DMS53 treated with DMSO at 0.1 percent for 48 hours (cell line): ENCODE data around the gene CBFA2T3.
"Not testable (repeated sequence)": the region's sequence is repeated elsewhere in the genome, so short reads cannot be mapped to it uniquely, and the experiment has no call there.

ENCODE experiments used
- DNase-seq: peaks from one replicate; lab custom pipeline; 2025; ENCODE audit not compliant: unreplicated experiment; lab: John Stamatoyannopoulos, UW

The CBFA2T3 gene

DNA sequence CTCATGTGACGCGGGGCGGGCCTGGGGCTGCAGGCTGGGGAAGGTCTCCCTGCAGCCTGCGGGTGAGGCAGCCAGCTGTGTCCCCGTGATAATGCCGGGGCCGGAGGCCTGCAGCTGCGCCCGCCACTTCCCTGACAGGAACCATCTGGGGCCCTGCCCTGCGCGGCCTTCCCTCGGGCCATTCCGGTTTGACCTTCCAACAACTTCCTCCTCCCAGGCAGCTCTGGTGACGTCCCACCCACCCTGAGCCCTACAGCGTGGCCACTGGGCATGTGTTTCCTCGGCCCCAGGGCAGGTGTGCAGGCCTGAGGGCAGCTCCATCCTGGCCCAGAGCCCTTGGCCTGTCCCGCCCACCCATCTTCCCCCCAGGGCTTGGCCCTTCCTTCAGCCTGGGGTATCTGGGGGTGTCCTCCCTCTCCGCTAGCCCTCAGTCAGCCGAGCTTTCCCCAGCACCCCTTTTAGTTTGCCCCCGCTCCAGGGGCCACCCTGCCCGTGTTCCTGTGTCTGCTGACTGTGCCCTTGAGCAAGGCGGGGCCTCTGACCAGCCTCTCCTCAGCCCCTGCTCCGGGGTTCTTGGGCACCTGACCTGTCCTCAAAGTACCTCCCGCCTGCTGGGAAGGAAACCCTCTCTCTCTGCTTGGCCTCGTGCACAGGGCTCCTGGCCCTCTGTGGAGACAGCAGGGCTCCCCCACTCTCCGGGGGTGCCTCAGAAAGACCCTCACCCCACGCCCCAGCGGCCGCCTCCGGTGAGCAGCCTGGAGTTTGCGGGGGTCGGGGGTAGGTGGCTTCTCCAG is at the start of gene CBFA2T3:
Gene CBFA2T3, minus strand, starts transcription at position 190 of the 794 bp plus-strand sequence. CDS start 400 bp downstream, outside the sequence.
- DNase-seq = no peak

DNA sequence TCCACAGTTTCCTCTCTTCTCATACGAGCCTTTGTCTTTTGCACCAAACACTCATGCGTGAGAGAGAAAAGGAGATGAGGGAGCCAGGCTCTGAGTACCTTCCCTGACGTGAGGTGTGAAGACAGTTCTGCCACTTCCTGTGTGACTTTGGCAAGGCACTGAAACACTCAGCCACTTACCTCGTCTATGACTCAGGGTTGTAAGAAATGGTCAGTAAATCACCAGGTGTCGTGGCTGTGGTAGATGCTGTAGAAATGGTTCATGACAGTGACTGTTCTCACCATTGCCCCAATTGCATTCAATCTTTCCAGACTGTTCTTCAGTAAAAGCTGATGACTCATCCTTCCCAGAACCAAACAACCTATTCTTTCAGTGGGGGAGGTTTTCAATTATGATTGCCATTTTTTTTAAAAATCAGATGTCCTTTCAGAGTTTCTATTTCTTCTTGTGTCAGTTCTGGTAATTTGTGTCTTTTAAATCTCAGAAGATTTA is 49.2 kb upstream of the CBFA2T3 start:
- DNase-seq = no peak

DNA sequence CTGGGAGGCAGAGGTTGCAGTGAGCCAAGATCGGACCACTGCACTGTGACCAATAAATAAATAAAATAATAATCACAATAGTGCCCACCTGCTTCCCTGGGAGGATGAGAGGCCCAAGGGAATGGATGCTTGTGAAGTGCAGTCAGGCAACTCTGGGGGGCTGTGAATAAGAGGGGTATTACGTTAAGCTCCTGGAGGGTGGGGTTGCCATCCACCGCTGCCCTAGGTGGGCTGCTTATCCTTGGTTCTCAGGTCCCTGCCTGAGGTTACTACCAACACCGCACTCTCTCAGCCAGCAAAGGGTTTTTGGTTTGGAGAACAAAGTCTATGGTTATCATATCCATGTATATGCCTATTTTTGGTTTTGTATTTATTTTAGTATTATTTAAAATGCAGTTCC is 48.6 kb upstream of the CBFA2T3 start:
- DNase-seq = no peak

DNA sequence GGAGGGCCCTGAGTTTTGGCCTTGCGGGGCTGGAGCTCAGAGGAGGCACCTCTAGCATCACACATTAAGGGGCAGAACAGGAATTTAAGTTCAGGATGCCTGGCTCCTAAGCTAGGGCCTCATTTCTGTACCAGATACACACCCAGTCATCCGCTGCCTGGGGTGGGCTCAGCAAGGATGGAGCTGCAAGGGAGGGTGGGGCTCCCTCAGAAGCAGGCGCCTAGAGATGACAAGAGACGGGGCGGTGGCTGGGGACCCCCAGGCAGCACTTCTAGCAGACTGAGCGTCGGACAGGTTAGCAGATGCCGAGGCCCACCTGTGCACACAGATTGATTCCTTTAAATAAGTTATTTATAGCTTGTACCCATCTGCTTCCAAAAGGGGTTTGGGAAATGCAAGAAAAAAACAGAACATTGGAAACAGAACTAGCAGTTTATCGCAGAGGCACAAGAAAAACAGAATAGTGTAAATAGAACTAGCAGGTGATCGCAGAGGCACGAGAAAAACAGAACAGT is 47.6 kb upstream of the CBFA2T3 start:
- DNase-seq = no peak

DNA sequence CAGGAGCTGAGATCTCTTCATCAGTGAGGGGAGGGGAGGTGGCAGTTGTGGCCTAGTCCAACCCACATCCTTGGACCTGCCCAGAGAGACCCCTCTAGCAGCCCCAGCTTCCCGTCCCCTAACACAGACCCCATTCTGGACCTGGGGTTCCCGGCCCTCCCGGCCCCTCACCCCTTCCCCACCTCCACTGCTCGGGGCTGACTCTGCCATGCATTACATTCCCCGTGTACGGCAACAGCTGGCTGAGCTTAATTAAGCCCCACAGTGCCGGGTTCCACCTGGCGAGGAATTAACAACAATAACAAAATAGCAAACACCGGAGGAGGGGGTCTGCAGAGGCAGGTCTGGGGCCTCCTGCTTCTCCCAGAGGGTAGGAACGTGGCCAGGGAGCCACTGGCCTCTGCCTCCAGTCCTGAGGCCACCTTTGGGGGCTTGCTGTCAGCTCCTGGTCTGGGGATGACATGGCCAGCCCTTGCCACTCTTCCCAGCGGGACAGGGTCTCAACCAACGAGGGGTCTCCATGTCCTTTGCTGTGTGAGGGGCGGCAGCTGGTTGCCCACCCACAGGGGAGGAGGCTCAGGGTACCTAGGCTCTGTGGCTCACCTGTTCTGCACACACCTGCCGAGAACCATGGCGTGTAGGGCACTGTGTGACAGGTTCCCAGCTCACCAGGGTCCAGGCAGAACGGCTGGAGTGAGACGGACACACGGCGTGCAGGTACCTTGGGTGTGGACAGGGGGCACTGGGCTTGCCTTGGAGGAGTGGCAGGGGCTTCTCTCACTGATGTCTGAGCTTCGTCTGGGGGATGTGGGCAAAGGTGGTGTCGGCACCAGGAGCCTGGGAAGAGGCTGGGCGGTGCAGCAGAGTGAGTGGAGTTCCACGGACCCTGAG is 46.9 kb upstream of the CBFA2T3 start:
- no peak for DNase-seq

DNA sequence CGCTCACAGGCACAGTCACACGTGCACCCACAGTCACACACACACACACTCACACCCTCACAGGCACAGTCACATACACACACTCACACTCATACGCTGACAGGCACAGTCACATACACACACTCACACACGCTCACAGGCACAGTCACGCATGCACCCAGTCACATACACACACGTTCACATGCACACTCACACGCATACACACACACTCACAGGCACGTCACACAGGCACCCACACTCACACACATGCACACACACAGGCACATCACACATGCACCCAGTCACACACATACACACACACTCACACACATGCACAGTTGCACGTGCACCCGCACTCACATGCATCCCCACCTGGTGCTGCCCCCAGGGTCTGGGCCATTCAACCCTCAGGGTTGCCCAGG is 46.1 kb upstream of the CBFA2T3 start:
- no peak for DNase-seq

DNA sequence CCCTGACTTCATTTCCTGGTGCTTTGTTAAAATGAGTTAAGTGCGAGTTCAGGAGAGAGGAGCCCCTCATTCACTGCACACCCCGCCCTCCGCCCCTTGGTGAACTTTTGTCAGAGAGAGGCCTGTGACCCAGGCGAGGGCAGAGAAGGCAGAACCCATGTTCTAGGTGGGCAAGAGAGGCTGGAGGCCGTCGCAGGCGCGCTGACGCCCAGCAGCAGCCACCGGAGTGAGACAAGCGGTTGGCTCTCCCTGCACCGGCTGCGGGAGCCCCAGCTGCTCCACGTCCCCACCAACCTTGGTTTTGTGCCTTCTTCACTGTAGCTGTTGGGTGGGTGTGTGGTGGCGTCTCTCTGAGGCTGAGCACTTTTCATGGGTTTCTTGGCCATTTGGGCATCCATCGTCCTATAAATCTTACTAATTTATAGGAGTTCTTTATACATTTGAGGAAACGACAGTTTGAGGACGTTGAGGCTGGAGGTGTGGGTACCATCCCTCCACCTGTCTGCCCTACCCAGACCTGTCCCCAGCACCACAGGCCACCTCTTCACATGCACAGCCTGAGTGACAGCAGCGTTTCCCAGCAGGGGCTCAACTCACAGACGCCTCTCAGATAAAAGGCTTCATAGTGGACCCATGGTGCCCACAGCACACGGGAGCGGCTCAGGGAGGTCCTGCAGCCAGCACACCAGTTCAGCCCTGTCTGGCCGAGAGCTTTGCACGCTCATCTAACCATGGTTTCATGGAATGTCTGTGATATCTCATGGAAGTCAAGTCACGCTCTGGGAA is 45.2 kb upstream of the CBFA2T3 start:
- no peak for DNase-seq

DNA sequence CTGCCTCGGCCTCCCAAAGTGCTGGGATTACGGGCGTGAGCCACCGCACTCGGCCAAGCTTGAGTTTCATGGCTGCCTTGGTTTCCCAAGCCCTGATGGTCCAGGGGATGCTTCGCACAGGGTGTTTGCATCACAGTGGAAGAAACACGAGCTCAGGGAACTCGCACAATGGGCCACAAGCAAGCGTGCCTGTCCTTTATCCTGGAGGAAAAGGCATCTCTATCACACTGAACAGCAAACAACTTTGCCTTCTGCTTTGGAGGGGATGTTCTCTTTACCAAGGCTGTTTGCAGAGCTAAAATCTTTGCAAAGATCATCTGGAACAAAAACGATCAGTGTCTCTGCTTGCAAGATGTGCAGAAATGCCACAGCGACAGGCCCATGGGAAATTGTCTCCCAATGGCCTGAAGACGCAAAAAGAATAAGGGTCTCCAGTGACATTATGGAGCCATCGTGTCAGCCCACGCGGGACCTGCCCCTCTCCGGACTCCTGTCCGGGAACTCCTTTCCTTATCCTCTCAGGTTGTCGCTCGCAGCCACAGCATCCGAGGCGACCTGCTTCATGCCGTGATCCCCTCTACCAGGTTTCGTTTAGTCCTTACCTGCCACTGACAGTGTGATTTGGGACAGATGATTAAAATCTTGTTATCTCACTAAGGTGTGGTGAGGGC is 44.1 kb upstream of the CBFA2T3 start:
- DNase-seq = no peak

DNA sequence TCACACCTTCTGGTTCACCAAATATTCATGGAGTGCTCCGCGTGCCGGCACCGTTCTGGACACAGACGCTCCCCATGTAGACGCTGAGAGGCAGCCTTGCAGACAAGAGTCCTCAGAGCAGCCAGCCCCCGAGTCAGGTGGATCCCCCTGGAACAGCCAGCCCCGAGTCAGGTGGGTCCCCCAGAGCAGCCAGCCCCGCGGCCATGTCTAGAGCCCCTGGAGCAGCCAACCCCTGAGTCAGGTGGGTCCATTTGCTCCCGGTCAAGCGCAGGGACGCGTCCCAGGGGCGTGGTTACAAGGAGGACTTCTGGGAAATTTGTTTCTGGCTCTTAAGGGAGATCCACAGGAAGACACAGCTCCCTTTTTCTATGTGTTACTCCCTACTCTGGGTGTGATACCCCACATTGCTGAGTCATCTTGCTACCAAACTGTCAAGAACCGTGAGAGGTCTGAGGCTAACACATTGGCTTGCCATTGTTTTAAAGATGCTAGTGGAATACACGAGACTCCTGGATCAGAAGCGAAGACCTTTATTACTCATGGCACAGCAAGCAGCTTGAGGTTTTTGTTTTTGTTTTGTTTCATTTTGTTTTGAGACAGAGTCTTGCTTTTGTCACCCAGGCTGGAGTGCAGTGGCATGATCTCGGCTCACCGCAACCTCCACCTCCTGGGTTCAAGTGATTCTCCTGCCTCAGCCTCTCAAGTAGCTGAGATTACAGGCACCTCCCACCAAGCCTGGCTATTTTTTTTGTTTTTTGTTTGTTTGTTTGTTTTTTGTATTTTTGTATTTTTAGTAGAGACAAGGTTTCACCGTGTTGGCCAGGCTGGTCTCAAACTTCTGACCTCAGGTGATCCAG is 43.3 kb upstream of the CBFA2T3 start:
- DNase-seq = no peak

DNA sequence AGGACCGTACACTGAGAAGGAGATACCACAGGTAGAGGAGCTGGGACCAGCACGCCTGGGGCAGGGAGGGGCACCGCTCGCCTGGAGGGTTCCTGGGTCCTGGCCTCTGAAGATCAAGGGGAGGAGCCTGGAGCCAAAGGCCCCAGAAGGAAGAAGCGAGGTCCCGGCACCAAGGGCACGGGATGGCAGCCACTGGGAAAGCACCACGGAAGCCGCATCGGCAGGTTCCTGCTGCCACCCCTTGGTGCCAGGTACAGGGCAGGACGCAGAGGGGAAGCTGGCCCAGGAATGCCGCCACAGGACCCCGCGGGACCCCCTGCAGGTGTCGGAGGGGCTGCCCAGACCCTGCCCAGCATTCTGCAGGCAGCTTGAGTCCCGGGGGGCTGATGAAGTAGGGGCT is 42.5 kb upstream of the CBFA2T3 start:
- DNase-seq = no peak

DNA sequence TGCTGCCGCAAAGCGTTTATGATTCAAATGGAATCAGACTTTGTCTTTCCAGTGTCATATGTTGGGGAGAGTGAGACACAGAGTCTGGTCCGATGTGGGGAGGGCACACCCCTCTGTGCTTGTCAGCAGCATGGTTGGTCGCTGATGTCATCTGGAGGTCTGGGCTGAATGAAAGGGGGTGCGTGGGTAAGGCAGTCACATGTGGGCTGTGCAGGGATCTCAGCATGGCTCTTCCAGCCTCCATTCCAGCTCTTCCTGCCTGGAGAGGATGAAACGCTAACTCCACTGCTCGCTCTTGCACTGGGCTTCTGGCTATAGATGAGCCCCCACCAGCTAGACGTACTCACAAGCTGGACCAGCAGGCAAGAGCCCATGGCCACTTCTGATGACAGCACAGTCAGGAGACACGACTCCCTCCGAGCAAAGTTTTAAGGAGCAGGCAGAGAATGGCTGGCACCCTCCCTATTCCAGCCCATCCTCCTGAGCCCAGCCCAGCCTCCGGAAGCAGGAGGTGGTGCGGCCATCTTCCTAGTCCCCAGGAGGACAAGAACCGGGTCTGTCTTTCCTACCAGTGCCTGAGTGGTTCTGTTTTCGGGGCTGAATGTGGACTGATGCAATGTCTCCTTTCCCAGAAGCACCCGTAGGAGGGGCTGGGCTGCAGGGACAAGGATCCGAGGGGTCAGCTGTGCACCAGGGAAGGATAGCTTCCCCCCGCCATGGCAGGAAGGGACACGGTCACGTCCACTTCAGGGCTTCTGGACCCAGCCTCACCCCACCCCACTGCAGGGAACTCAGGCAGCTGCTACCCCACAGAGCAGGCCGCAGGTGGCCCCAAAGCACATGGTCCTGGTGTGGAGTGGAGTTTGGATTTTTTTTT is 41.5 kb upstream of the CBFA2T3 start:
- DNase-seq = no peak

DNA sequence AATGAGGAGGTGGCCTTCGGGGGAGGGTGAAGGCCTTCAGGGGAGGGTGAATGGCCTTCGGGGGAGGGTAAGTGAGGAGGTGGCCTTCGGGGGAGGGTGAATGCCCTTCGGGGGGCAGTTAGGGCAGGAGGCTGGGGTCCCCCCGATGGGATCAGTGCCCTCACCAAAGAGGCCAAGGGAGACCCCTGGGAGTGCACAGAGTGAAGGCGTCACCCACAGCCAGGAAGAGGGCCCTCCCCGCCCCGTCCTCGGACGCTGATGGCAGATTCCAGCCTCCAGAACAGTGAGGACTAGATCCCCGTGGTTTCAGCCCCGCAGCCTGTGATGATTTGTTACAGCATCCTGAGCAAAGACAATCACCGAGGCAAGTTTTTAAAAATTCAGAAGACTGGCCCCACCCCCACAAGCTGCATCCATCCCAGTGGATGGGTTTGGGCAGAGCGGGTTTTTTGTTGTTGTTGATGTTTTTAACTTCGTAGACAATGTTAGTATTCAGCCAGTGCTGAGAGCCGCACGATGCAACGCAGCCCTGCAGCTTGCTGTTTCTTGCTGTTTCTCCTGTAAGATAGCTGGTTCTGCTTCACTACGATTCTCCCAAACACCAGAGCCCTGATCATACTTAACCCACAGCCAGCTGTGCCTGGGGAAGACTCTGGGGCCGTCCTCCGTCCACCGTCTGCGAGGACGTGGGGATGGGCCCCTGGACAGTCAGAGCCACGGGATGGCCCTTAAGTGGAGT is 40.7 kb upstream of the CBFA2T3 start:
- no peak for DNase-seq

DNA sequence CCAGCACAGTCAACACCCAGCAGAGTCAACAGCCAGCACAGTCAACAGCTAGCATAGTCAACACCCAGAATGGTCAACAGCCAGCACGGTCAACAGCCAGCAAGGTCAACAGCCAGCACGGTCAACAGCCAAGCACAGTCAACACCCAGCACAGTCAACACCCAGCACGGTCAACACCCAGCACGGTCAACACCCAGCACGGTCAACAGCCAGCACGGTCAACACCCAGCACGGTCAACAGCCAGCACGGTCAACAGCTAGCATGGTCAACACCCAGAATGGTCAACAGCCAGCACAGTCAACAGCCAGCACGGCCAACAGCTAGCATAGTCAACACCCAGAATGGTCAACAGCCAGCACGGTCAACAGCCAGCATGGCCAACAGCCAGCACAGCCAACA is 39.6 kb upstream of the CBFA2T3 start:
- DNase-seq = not testable (repeated sequence)

DNA sequence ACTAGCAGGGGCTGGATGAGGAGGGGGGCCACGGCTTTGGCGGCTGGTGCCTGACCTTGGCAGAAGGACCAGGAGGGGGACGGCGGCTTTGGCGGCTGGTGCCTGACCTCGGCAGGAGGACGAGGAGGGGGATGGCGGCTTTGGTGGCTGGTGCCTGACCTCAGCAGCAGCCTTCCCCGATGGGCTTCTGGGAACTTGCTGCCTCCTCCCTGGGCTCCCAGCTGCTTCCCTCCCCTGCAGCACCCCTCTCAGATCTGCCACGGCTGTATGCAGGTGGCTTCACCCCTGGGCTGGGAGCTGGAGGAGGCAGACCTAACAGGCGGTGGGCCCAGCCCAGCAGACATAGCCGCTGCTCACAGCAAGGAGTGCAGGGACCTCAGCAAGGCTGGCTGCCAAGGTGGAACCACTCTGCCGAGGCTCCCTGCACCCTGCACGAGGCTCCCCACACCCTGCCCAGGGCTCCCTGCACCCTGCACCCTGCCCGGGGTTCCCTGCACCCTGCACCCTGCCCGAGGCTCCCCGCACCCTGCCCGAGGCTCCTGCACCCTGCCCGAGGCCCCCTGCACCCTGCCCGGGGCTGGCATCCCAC is 38.4 kb upstream of the CBFA2T3 start:
- no peak for DNase-seq

DNA sequence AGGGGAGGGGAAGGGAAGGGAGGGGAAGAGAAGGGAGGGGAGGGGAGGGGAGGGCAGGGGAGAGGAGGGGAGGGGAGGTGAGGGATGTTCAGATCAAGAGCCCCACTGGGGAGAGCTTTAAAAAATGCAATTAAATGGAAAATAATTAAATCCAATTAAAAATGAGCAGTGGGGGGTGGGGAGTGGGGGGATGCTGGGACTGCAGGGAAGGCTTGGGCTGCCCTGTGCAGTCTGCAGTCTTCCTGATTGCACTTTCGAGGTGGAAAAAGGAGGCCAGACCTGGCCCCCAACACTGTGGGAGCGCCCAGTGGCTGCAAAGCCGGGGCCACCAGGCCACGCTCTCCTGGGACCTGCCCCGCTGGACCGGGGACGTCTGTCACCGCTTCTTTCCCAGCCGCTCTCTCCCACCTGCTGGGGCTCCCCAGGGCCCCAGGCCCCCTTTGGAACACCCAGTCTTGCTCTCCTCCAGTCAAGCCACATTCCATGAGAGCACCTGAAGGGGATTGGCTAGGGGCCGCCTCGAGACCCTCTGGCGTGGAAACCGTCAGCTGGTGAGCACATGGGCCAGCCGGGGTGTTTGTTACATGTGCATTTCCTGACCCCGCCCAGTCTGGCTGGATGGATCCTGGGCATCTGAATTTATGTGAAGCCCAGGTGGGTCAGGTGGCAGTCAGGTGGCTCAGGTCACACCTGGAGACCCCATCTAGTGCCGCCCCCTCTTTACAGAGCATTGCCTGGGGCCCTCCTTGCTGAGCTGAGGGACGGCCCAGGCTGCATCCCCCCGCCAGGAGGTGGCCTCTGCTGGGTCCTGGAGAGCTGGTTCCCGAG is 37.6 kb upstream of the CBFA2T3 start:
- DNase-seq = no peak

DNA sequence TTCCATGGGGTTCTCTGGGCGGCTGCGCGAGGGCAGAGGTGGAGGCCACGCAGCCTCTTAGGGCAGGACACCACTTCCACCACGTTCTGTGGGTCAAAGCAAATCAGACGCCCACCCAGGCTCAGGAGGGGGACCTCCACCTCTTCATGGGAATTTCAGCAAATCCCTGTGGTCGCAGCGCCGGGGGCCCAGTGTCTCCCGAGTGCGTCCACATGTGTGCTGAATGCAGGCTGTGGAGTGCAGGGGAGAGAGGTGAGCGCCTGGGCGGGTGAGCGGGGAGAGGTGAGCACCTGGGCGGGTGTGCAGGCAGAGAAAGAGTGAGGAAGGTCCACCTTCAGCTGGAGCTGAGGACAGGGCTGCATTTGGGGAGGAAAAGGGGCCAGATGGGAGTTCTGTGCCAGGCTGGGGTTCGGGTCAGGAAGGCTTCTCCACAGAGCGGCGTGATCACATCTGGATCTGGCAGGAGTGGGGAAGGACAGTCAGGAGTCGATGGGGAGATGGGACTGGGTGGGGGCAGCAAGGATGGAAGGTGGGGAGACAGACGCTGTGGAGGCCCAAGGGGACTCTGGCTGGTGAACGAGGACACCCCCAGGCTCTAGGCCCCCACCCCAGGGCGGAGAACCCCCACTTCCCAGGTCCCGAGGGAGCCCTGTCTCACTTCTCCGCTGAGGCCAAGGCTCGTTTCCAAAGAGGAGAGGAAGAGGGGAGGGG is 36.8 kb upstream of the CBFA2T3 start:
- no peak for DNase-seq
